GM18858 (cell line): Measurements from ENCODE around the gene TEK.
"Not testable (repeated sequence)": the region's sequence is repeated elsewhere in the genome, so short reads cannot be mapped to it uniquely, and the experiment has no call there.

Experiments used
- ATAC-seq: cut with Tn5 transposase; IDR thresholded peaks from one replicate; pipeline ENCODE4 v1.9.1; 2021; ENCODE audit not compliant: unreplicated experiment

The TEK gene

GRCh38 chr9:27212191-27212590, 103.2 kb downstream of the TEK start:
- ATAC-seq: no peak

- no peak for ATAC-seq
These were observed 103.6 kb downstream of the TEK start for GRCh38 chr9:27212621-27213020.

GRCh38 chr9:27227192-27227591, 118.2 kb downstream of the TEK start:
- ATAC-seq: no peak

GRCh38 chr9:27239648-27240047, 130.6 kb downstream of the TEK start:
- not testable (repeated sequence) for ATAC-seq

GRCh38 chr9:27247756-27248155, 138.7 kb downstream of the TEK start:
- ATAC-seq: peak; percentile 86

- no peak for ATAC-seq
These were observed 139.7 kb downstream of the TEK start for GRCh38 chr9:27248702-27249101.

- ATAC-seq: no peak
These were observed 149.6 kb downstream of the TEK start for GRCh38 chr9:27258662-27259061.

- ATAC-seq: no peak
These were observed 151.9 kb downstream of the TEK start for GRCh38 chr9:27260789-27261516.

- no peak for ATAC-seq
These were observed 152.6 kb downstream of the TEK start for GRCh38 chr9:27261517-27262211.

GRCh38 chr9:27272103-27272502, 163.1 kb downstream of the TEK start:
- no peak for ATAC-seq

- ATAC-seq: no peak
These were observed 164.2 kb downstream of the TEK start for GRCh38 chr9:27273186-27273585.

GRCh38 chr9:27276193-27277030, 167.4 kb downstream of the TEK start:
- peak; percentile 60 for ATAC-seq

GRCh38 chr9:27278374-27278773, 169.3 kb downstream of the TEK start:
- no peak for ATAC-seq

GRCh38 chr9:27279611-27280010, 170.6 kb downstream of the TEK start:
- no peak for ATAC-seq
